HepG2 (cell line): Measurements from ENCODE around the gene CTRL. TPM values are rescaled to one million over a fixed set of nuclear protein-coding genes. Genes with fewer than 3 reads are reported as not detected.

Experiments used
- ADNP ChIP-seq: sonication (generic); formaldehyde crosslinking; IDR thresholded peaks from 2 replicates; pipeline ENCODE4 v1.4.0; 2020; ENCODE audit warnings: missing genetic modification reagents
- ATAD3A ChIP-seq: sonication (generic); formaldehyde crosslinking; IDR thresholded peaks from 2 replicates; pipeline ENCODE4 v1.4.0; 2020; ENCODE audit warnings: missing genetic modification reagents
- CC2D1A ChIP-seq: sonication (generic); formaldehyde crosslinking; IDR thresholded peaks from 2 replicates; pipeline ENCODE4 v1.8.1; 2023; ENCODE audit warnings: mild to moderate bottlenecking, missing genetic modification reagents
- ELF3 ChIP-seq: IDR thresholded peaks from 2 replicates; pipeline ENCODE4 v1.6.1; 2016; ENCODE audit warnings: missing genetic modification reagents, missing compliant biosample characterization
- ERF ChIP-seq: IDR thresholded peaks from 2 replicates; pipeline ENCODE4 v1.6.1; 2018; ENCODE audit warnings: missing biosample characterization, missing genetic modification reagents
- GRHL1 ChIP-seq: sonication (generic); formaldehyde crosslinking; conservative IDR thresholded peaks from 2 replicates; pipeline ENCODE4 v1.8.0; 2022; ENCODE audit warnings: missing genetic modification reagents
- KDM1A ChIP-seq: IDR thresholded peaks from 2 replicates; pipeline ENCODE4 v1.6.1; 2016; ENCODE audit warnings: missing compliant biosample characterization
- MLLT10 ChIP-seq: sonication (generic); formaldehyde crosslinking; IDR thresholded peaks from 2 replicates; pipeline ENCODE4 v1.4.0; 2020; ENCODE audit warnings: missing genetic modification reagents
- MTF1 ChIP-seq: sonication (generic); formaldehyde crosslinking; IDR thresholded peaks from 2 replicates; pipeline ENCODE4 v1.5.0; 2020; ENCODE audit warnings: missing genetic modification reagents
- PITX1 ChIP-seq: sonication (generic); formaldehyde crosslinking; IDR thresholded peaks from 2 replicates; pipeline ENCODE4 v1.5.1; 2020; ENCODE audit warnings: mild to moderate bottlenecking, missing genetic modification reagents
- RBM22 ChIP-seq: fragments of 200-400 bp; formaldehyde crosslinking; optimal IDR thresholded peaks from 2 replicates; pipeline ENCODE3; 2017; ENCODE audit warnings: mild to moderate bottlenecking, low read length, moderate library complexity
- SSRP1 ChIP-seq: IDR thresholded peaks from 2 replicates; pipeline ENCODE4 v1.6.1; 2016; ENCODE audit warnings: control low read depth
- ZBTB1 ChIP-seq: sonication (generic); formaldehyde crosslinking; IDR thresholded peaks from 2 replicates; pipeline ENCODE4 v1.4.0; 2020; ENCODE audit warnings: missing genetic modification reagents, borderline replicate concordance
- ZFAT ChIP-seq: sonication (generic); formaldehyde crosslinking; conservative IDR thresholded peaks from 2 replicates; pipeline ENCODE4 v1.8.1; 2023; ENCODE audit warnings: missing genetic modification reagents, inconsistent platforms
- ZFX ChIP-seq: sonication (generic); formaldehyde crosslinking; IDR thresholded peaks from 2 replicates; pipeline ENCODE4 v1.4.0; 2020; ENCODE audit warnings: mild to moderate bottlenecking, low read depth, missing genetic modification reagents, moderate library complexity
- ZNF547 ChIP-seq: sonication (generic); formaldehyde crosslinking; IDR thresholded peaks from 2 replicates; pipeline ENCODE4 v1.5.1; 2020; ENCODE audit warnings: mild to moderate bottlenecking, missing genetic modification reagents
- ZNF556 ChIP-seq: sonication (generic); formaldehyde crosslinking; IDR thresholded peaks from 2 replicates; pipeline ENCODE4 v1.4.0; 2020; ENCODE audit warnings: mild to moderate bottlenecking, missing genetic modification reagents, borderline replicate concordance
- ZNF558 ChIP-seq: sonication (generic); formaldehyde crosslinking; IDR thresholded peaks from 2 replicates; pipeline ENCODE4 v1.9.0; 2022; ENCODE audit warnings: mild to moderate bottlenecking, missing genetic modification reagents, borderline replicate concordance
- ZNF784 ChIP-seq: sonication (generic); formaldehyde crosslinking; IDR thresholded peaks from 2 replicates; pipeline ENCODE4 v1.5.1; 2020; ENCODE audit warnings: missing genetic modification reagents, mild to moderate bottlenecking, borderline replicate concordance
- ZNF839 ChIP-seq: sonication (generic); formaldehyde crosslinking; IDR thresholded peaks from 2 replicates; pipeline ENCODE4 v1.4.0; 2020; ENCODE audit warnings: missing genetic modification reagents, mild to moderate bottlenecking, borderline replicate concordance
- polyA plus RNA-seq, 8 experiments: library from polyadenylated mRNA; depleted of rRNA in 3 of 8; stranded (reverse) in 7 of 8; unstranded in 1 of 8; fragments of >200 nt; fragmentation: Illumina TruSeq in 4 of 8; extraction: Trizol in 4 of 8; gene quantifications; 2 replicates each; pipeline versions ENCODE4 v1.2.1 to v1.2.3, GENCODE V29; 2011 to 2016; ENCODE audit warnings: low read depth in 4 of 8, missing spikeins in 1 of 8, mixed read lengths in 1 of 8; ENCODE audit not compliant: insufficient read depth in 1 of 8
- total RNA-seq, 5 experiments: library from RNA; depleted of rRNA; stranded (reverse); fragments of >200 nt; fragmentation: Illumina TruSeq; extraction: Trizol; gene quantifications; 2 replicates each; pipeline ENCODE4 v1.2.3, GENCODE V29; 2016; ENCODE audit warnings: low read depth in 1 of 5
- TF ChIP-seq, protein P1 (sequence below): IDR thresholded peaks from 2 replicates; pipeline ENCODE4 v1.4.0; 2020; ENCODE audit warnings: mild to moderate bottlenecking, missing genetic modification reagents
- TF ChIP-seq, protein P2 (sequence below): sonication (generic); formaldehyde crosslinking; IDR thresholded peaks from 2 replicates; pipeline ENCODE4 v1.8.0; 2022; ENCODE audit warnings: mild to moderate bottlenecking, missing genetic modification reagents, moderate library complexity
- TF ChIP-seq, protein P3 (sequence below): sonication (generic); formaldehyde crosslinking; IDR thresholded peaks from 2 replicates; pipeline ENCODE4 v1.4.0; 2020; ENCODE audit warnings: missing genetic modification reagents
- TF ChIP-seq, protein P4 (sequence below): IDR thresholded peaks from 2 replicates; pipeline ENCODE4 v1.6.1; 2016; ENCODE audit warnings: mild to moderate bottlenecking

Gene CTRL
- total and polyA plus RNA-seq, 2 of the 13 experiments (the other 11 are each of a cell fraction or from before 2014, with no cell fraction given) = 1.9 to 2.7 TPM

DNA sequence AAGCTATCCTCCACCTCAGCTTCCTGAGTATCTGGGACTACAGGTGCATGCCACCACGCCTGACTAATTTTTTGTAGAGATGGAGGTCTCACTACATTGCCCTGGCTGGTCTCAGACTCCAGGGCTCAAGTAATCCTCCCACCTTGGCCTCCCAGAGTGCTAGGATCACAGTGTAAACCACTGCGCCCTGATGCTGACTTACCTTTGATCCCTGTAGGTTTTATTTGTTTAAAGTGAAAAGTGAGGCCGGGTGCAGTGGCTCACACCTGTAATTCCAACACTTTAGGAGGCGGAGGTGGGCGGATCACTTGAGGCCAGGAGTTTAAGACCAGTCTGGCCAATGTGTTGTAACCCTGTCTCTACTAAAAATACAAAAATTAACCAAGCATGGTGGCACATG lies 29.9 kb downstream of the CTRL start (continued):
- TF ChIP-seq ELF3 (CRISPR knock-in tag) = no peak
- peak; percentile 63; the same call in 1 of the 2 replicates for TF ChIP-seq PITX1
- TF ChIP-seq KDM1A = peak; percentile 48; the same call in 1 of the 2 replicates
- peak; percentile 78 for TF ChIP-seq ADNP
- no peak for TF ChIP-seq ZNF558 (CRISPR knock-in tag)
- TF ChIP-seq GRHL1 (CRISPR knock-in tag) = no peak
- no peak for TF ChIP-seq ZNF839 (CRISPR knock-in tag)
- TF ChIP-seq, protein P1, sequence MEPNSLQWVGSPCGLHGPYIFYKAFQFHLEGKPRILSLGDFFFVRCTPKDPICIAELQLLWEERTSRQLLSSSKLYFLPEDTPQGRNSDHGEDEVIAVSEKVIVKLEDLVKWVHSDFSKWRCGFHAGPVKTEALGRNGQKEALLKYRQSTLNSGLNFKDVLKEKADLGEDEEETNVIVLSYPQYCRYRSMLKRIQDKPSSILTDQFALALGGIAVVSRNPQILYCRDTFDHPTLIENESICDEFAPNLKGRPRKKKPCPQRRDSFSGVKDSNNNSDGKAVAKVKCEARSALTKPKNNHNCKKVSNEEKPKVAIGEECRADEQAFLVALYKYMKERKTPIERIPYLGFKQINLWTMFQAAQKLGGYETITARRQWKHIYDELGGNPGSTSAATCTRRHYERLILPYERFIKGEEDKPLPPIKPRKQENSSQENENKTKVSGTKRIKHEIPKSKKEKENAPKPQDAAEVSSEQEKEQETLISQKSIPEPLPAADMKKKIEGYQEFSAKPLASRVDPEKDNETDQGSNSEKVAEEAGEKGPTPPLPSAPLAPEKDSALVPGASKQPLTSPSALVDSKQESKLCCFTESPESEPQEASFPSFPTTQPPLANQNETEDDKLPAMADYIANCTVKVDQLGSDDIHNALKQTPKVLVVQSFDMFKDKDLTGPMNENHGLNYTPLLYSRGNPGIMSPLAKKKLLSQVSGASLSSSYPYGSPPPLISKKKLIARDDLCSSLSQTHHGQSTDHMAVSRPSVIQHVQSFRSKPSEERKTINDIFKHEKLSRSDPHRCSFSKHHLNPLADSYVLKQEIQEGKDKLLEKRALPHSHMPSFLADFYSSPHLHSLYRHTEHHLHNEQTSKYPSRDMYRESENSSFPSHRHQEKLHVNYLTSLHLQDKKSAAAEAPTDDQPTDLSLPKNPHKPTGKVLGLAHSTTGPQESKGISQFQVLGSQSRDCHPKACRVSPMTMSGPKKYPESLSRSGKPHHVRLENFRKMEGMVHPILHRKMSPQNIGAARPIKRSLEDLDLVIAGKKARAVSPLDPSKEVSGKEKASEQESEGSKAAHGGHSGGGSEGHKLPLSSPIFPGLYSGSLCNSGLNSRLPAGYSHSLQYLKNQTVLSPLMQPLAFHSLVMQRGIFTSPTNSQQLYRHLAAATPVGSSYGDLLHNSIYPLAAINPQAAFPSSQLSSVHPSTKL (CRISPR knock-in tag) = peak; percentile 26; the same call in 1 of the 2 replicates
- no peak for TF ChIP-seq ATAD3A (CRISPR knock-in tag)
- TF ChIP-seq ERF (CRISPR knock-in tag) = no peak
- TF ChIP-seq ZNF784 (CRISPR knock-in tag) = 0 out of 2 replicates have a peak, but pooled peaks have one; percentile 41
- no peak for TF ChIP-seq MLLT10
- no peak for TF ChIP-seq ZBTB1
- TF ChIP-seq ZNF547 (CRISPR knock-in tag) = no peak
- TF ChIP-seq, protein P2, sequence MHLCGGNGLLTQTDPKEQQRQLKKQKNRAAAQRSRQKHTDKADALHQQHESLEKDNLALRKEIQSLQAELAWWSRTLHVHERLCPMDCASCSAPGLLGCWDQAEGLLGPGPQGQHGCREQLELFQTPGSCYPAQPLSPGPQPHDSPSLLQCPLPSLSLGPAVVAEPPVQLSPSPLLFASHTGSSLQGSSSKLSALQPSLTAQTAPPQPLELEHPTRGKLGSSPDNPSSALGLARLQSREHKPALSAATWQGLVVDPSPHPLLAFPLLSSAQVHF (CRISPR knock-in tag) = no peak
- TF ChIP-seq SSRP1 (CRISPR knock-in tag) = no peak
- TF ChIP-seq, protein P3, sequence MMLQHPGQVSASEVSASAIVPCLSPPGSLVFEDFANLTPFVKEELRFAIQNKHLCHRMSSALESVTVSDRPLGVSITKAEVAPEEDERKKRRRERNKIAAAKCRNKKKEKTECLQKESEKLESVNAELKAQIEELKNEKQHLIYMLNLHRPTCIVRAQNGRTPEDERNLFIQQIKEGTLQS (CRISPR knock-in tag) = no peak
- 0 out of 2 replicates have a peak, but pooled peaks have one; percentile 17 for TF ChIP-seq ZFX (CRISPR knock-in tag)
- TF ChIP-seq ZFAT (CRISPR knock-in tag) = no peak
- no peak for TF ChIP-seq CC2D1A (CRISPR knock-in tag)
- TF ChIP-seq ZNF556 (CRISPR knock-in tag) = no peak
- TF ChIP-seq RBM22 = no peak
- TF ChIP-seq, protein P4, sequence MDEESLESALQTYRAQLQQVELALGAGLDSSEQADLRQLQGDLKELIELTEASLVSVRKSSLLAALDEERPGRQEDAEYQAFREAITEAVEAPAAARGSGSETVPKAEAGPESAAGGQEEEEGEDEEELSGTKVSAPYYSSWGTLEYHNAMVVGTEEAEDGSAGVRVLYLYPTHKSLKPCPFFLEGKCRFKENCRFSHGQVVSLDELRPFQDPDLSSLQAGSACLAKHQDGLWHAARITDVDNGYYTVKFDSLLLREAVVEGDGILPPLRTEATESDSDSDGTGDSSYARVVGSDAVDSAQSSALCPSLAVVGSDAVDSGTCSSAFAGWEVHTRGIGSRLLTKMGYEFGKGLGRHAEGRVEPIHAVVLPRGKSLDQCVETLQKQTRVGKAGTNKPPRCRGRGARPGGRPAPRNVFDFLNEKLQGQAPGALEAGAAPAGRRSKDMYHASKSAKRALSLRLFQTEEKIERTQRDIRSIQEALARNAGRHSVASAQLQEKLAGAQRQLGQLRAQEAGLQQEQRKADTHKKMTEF (CRISPR knock-in tag) = no peak
- TF ChIP-seq MTF1 (CRISPR knock-in tag) = peak; percentile 30; the same call in 1 of the 2 replicates
